Progenitor cell of endocrine pancreas (in vitro differentiated cells): ENCODE results near the gene DIAPH2. TPM values are rescaled to one million over a fixed set of nuclear protein-coding genes. Genes with fewer than 3 reads are reported as not detected.

Source experiments
- DNase-seq: peaks from one replicate; pipeline ENCODE4 v3.0.0; 2021; ENCODE audit warnings: low spot score; ENCODE audit not compliant: unreplicated experiment
- H3K27ac Mint-ChIP-seq: 2 replicates; pipeline ENCODE4 v1.8.0; 2021; ENCODE audit warnings: mild to moderate bottlenecking, moderate library complexity, mixed read lengths
- H3K27me3 Mint-ChIP-seq: 2 replicates; pipeline ENCODE4 v1.8.0; 2021; ENCODE audit warnings: mixed read lengths
- H3K36me3 Mint-ChIP-seq: 2 replicates; pipeline ENCODE4 v1.8.0; 2022; ENCODE audit warnings: mixed read lengths; ENCODE audit not compliant: insufficient read depth
- H3K4me1 Mint-ChIP-seq: 2 replicates; pipeline ENCODE4 v1.8.0; 2021; ENCODE audit warnings: low read depth, mixed read lengths
- H3K4me3 Mint-ChIP-seq: 2 replicates; pipeline ENCODE4 v1.8.0; 2021; ENCODE audit warnings: low read depth, mild to moderate bottlenecking, moderate library complexity, mixed read lengths
- H3K9me3 Mint-ChIP-seq: 2 replicates; pipeline ENCODE4 v1.8.0; 2021; ENCODE audit warnings: low read depth, mixed read lengths
- CTCF ChIP-seq: fragments of 200-600 bp; sonication (generic); IDR thresholded peaks from one replicate; pipeline ENCODE4 v1.5.0; 2021; ENCODE audit warnings: antibody characterized with exemption, mild to moderate bottlenecking; ENCODE audit not compliant: unreplicated experiment
- total RNA-seq: library from RNA; stranded (reverse); gene quantifications from 2 replicates; pipeline ENCODE4 v1.2.1, GENCODE V29; 2021

Gene DIAPH2
- total RNA-seq, 1 donor from 2014 or later = 29.7 TPM

DNA sequence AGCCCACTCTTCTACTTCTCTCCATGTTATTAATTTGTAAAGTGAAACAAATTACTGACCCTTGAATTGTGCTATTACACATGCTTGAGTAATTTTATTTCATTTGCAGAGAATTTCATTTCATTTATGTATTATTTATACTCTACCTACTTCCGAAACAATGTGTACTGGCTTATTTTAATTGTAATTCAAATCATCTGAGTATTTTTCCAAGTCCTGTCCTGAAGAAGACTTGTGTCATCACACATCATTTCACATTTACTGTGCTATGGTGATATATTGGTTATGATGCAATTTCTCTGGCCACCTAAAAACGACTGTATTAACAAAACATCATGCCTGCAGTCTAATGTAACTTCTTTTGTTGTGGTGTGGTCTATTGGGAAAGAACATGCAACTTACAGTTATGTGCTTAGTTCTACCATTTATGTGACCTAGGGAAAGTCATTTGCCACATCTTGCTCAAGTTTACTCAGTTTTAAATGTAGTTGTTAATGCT lies 583.6 kb downstream of the DIAPH2 start:
- DNase-seq = no peak
- H3K4me3 Mint-ChIP-seq = no peak overlapping the region
- H3K27ac Mint-ChIP-seq = peak overlapping the region; percentile 35
- peaks cover 40% of the 10 kb centered on the region for H3K4me1 Mint-ChIP-seq
- H3K9me3 Mint-ChIP-seq = peaks cover 6% of the 10 kb centered on the region
- H3K36me3 Mint-ChIP-seq = peaks cover 4% of the 10 kb centered on the region
- H3K27me3 Mint-ChIP-seq = no peaks in the 10 kb centered on the region
- TF ChIP-seq CTCF = no peak

DNA sequence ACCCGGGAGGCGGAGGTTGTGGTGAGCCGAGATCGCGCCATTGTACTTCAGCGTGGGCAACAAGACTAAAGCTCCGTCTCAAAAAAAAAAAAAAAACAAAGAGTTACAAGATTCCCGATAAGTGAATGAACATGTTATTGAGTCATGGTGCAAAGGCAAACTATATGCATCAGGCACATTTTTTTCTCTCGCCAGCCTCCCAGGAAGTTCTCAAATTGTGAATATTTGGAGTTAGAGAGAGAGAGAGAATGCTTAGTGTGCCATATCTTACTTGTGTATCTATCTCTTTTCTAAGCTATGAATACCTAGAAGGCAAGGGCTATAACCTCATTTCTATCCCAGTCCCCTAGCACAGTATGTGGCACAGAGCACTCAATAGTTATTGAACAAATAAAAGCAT lies 599.9 kb downstream of the DIAPH2 start:
- Mint-ChIP-seq H3K27ac (no peak overlapping the region), H3K4me1 (no peaks in the 10 kb centered on the region), H3K4me3 (no peak overlapping the region), H3K36me3 (no peaks in the 10 kb centered on the region), H3K9me3 (no peaks in the 10 kb centered on the region), H3K27me3 (no peaks in the 10 kb centered on the region)
- no peak for DNase-seq
- no peak for TF ChIP-seq CTCF

DNA sequence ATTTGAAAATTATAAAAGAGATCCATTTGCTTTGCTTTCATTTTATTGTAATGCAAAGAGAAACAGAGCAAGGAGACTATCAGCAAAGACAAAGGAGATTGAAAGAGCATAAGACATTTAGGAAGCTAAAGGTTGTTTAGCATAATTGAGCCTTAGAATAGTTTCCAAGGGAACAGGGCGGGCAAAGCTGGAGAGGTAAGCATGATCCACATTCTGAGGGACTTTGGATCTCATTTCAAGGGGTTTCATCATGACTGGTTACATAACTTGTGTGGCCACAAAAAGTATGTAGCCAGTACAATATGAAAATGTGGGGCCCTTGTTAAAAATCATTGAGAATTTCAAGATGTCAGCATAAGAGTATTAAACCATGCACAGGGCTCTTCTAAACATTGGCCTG lies 605.6 kb downstream of the DIAPH2 start:
- Mint-ChIP-seq H3K9me3 (no peaks in the 10 kb centered on the region), H3K4me1 (peaks cover 5% of the 10 kb centered on the region), H3K4me3 (no peak overlapping the region), H3K36me3 (no peaks in the 10 kb centered on the region), H3K27me3 (no peaks in the 10 kb centered on the region), H3K27ac (no peak overlapping the region)
- DNase-seq = no peak
- TF ChIP-seq CTCF = no peak

GRCh38 chrX:97294041-97294440 lies 609.4 kb downstream of the DIAPH2 start:
- DNase-seq = no peak
- H3K27me3 Mint-ChIP-seq = no peaks in the 10 kb centered on the region
- peaks cover 3% of the 10 kb centered on the region for H3K9me3 Mint-ChIP-seq
- H3K27ac Mint-ChIP-seq = no peak overlapping the region
- H3K4me1 Mint-ChIP-seq = peaks cover 5% of the 10 kb centered on the region
- no peak for TF ChIP-seq CTCF
- H3K36me3 Mint-ChIP-seq = peaks cover 2% of the 10 kb centered on the region
- no peak overlapping the region for H3K4me3 Mint-ChIP-seq

DNA sequence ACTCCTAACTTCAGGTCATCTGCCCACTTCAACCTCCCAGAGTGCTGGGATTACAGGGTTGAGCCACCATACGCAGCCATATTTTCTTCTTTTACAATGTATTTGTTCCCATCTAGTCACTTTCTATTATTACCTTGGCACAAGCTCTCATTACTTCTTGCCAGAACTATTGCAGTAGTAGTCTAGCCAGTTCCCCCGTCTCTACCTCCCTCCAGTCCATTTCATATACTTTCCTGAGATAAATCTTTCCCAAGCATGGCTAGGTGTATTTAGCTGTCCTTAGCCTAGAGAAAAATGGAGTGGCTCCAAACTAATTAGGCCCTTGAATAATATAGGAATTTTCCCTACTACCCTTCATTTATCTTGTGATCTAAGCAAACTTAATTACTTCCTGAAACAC lies 611.3 kb downstream of the DIAPH2 start:
- peaks cover 5% of the 10 kb centered on the region for H3K9me3 Mint-ChIP-seq
- peaks cover 5% of the 10 kb centered on the region for H3K4me1 Mint-ChIP-seq

More for the DNA sequence above, 611.3 kb downstream of the DIAPH2 start:
- TF ChIP-seq CTCF = no peak
- DNase-seq = no peak
- H3K27me3 Mint-ChIP-seq = no peaks in the 10 kb centered on the region
- no peak overlapping the region for H3K27ac Mint-ChIP-seq
- H3K36me3 Mint-ChIP-seq = peaks cover 2% of the 10 kb centered on the region
- H3K4me3 Mint-ChIP-seq = no peak overlapping the region
